ENCODE data around the gene PTCHD4.

The PTCHD4 gene

DNA sequence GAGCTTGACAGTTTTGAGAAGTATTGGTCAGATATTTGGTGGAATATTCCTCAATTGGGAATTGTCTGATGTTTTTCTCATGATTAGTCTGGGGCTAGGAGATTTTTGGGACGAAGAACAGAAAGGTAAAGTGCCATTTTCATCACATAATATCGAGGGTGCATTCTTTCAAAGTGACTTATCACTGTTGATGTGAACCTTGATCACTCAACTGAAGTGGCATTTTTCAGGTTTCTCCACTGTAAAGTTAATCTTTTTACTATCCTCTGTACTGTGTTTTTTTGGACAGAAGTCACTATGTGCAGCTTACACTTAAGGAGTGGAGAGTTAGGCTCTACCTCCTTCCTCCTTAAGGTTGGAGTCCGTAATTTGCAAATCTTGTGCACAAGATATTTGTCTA lies 39.2 kb downstream of the PTCHD4 start:
- no CpG with 5 or more reads among the region's 3 CpGs for WGBS
- Histone ChIP-seq H3K4me1 (ENCODE audit: control insufficient read depth, insufficient read depth, low read depth, low read length) (peaks cover 14% of the 10 kb centered on the region), H2BK12ac (ENCODE audit: low read length in 2 of 2) (no peak overlapping the region), H2BK120ac (ENCODE audit: low read depth, low read length) (no peak overlapping the region), H3K14ac (ENCODE audit: low read length in 2 of 2) (no peak overlapping the region), H3K18ac (ENCODE audit: low read depth in 1 of 2, low read length in 2 of 2) (no peak overlapping the region), H3K9ac (ENCODE audit: low read length) (no peak overlapping the region), H2AK5ac (ENCODE audit: low read length, severe bottlenecking) (no peak overlapping the region), H2AFZ (ENCODE audit: low read depth, low read length) (no peak overlapping the region), H2BK5ac (ENCODE audit: low read depth, low read length, poor library complexity, severe bottlenecking) (no peak overlapping the region), H4K91ac (ENCODE audit: low read length) (no peak overlapping the region), H3K4me2 (ENCODE audit: low read length, poor library complexity, severe bottlenecking) (no peak overlapping the region), H3K27ac (ENCODE audit: low read length, poor library complexity, severe bottlenecking) (no peak overlapping the region), H3K27me3 (ENCODE audit: control insufficient read depth in 1 of 2, insufficient read depth in 1 of 2, low read length in 2 of 2) (peaks cover 0 to 4% of the 10 kb centered on the region in 2 experiments), H2BK15ac (ENCODE audit: low read depth, poor library complexity, severe bottlenecking) (no peak overlapping the region), H3K9me3 (ENCODE audit: control insufficient read depth, low read length) (no peaks in the 10 kb centered on the region), H3K4ac (ENCODE audit: low read depth in 1 of 2, low read length in 2 of 2) (no peak overlapping the region), H3K79me1 (replicated peaks; ENCODE audit: low read length, poor library complexity, severe bottlenecking) (peaks cover 7% of the 10 kb centered on the region), H3K36me3 (ENCODE audit: control insufficient read depth in 1 of 2, insufficient read depth in 2 of 2, low read depth in 1 of 2, low read length in 2 of 2) (peaks cover 4% of the 10 kb centered on the region in 2 experiments), H3K4me3 (ENCODE audit: insufficient read depth in 1 of 2, low read depth in 1 of 2, low read length in 2 of 2) (no peak overlapping the region), H3K23ac (ENCODE audit: low read length in 2 of 2) (no peak overlapping the region), H4K8ac (ENCODE audit: low read length) (no peak overlapping the region)
- no peak for DNase-seq

DNA sequence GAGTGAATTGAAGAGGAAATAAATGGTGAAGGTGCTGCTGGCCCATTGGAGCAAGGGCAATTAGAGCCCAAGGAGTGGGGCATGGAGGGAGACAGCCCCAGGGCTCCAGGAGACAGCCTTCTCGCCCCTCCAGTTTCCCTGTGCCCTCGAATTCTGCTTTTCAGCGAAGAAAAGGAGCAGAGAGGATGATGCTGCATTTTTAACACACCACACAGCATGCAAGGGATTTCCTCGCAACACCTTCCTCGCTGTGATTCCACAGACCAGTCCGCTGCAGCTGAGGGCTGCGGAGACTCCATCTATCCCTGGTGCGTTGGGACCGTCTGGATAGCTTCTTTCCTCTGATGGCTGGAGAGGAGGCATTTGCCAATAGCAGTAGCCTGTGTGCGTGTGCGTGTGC lies 41.7 kb downstream of the PTCHD4 start:
- no peak overlapping the region for H4K8ac ChIP-seq (ENCODE audit: low read length)
- H3K23ac ChIP-seq (ENCODE audit: low read length in 2 of 2), result peak overlapping the region in 1 of 2 experiments; percentile 89
- no peak overlapping the region for H2AFZ ChIP-seq (ENCODE audit: low read depth, low read length)
- peak; percentile 37 for DNase-seq
- H3K18ac ChIP-seq (ENCODE audit: low read depth in 1 of 2, low read length in 2 of 2), result peak overlapping the region in 1 of 2 experiments; percentile 46
- peak overlapping the region; percentile 52 for H3K4me2 ChIP-seq (ENCODE audit: low read length, poor library complexity, severe bottlenecking)
- no peak overlapping the region for H3K27ac ChIP-seq (ENCODE audit: low read length, poor library complexity, severe bottlenecking)
- H3K9me3 ChIP-seq (ENCODE audit: control insufficient read depth, low read length), result no peaks in the 10 kb centered on the region
- H3K36me3 ChIP-seq (ENCODE audit: control insufficient read depth in 1 of 2, insufficient read depth in 2 of 2, low read depth in 1 of 2, low read length in 2 of 2), result peaks cover 0 to 4% of the 10 kb centered on the region in 2 experiments
- no peak overlapping the region for H2BK120ac ChIP-seq (ENCODE audit: low read depth, low read length)
- no peak overlapping the region for H3K14ac ChIP-seq (ENCODE audit: low read length in 2 of 2)
- 40% methylated on average over 9 of the region's 11 CpGs for WGBS
- no peak overlapping the region for H2AK5ac ChIP-seq (ENCODE audit: low read length, severe bottlenecking)
- peak overlapping the region in 1 of 2 experiments; percentile 71 for H3K4me3 ChIP-seq (ENCODE audit: insufficient read depth in 1 of 2, low read depth in 1 of 2, low read length in 2 of 2)
- peak overlapping the region; percentile 73 for H3K9ac ChIP-seq (ENCODE audit: low read length)
- H3K79me1 ChIP-seq (replicated peaks; ENCODE audit: low read length, poor library complexity, severe bottlenecking), result peaks cover 9% of the 10 kb centered on the region
- peaks cover 0 to 4% of the 10 kb centered on the region in 2 experiments for H3K27me3 ChIP-seq (ENCODE audit: control insufficient read depth in 1 of 2, insufficient read depth in 1 of 2, low read length in 2 of 2)
- no peak overlapping the region for H2BK12ac ChIP-seq (ENCODE audit: low read length in 2 of 2)
- H2BK15ac ChIP-seq (ENCODE audit: low read depth, poor library complexity, severe bottlenecking), result no peak overlapping the region
- H3K4me1 ChIP-seq (ENCODE audit: control insufficient read depth, insufficient read depth, low read depth, low read length), result peaks cover 14% of the 10 kb centered on the region
- H3K4ac ChIP-seq (ENCODE audit: low read depth in 1 of 2, low read length in 2 of 2), result no peak overlapping the region
- H2BK5ac ChIP-seq (ENCODE audit: low read depth, low read length, poor library complexity, severe bottlenecking), result no peak overlapping the region
- H4K91ac ChIP-seq (ENCODE audit: low read length), result no peak overlapping the region

DNA sequence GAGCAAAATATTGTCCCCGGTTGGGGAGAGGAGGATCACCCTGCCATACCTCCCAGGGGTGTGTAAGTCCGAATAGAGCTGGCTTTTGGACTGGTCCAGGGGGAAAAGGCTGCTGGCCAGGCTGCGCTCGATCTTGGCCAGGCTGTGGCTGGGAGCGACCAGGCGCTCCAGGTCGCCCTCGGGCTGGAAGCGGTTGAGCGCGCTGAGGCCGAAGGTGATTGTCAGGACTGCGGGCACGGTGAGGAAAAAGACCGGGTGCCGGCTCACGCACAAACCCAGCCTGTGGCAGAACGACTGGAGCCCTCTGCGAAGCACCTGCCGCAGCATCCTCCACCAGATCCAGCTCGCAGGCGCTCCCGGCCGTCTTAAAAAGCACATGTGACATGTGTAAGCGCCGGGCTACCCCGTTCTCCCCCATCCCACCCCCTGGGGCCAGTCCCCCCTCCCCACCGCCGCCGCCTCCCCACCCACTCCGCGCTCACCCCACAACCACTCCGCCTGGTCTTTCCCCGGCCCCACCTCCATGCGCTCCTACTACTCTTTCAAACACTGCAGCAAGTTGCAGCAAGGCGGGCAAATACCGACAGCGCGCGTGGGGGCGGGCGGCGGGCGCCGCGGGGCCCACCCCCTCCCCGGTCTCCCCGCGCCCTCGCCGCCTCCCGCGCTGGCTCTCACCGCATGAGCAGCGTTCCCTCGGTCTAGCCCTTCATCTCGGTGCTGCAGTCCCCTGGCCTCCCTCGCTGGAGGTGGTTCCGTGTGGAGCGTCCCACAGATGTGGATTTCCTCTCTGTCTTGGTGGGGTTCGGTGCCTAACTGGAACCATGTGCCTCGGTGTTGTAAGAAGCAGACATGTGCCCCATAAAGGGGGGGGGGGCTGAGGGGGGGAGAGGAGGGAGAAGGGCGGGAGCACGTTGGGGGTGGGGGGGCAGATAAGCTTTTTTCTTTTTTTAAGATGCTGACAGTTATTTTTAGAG lies 42.4 kb downstream of the PTCHD4 start:
- Histone ChIP-seq H3K36me3 (ENCODE audit: control insufficient read depth in 1 of 2, insufficient read depth in 2 of 2, low read depth in 1 of 2, low read length in 2 of 2) (peaks cover 0 to 4% of the 10 kb centered on the region in 2 experiments), H3K27ac (ENCODE audit: low read length, poor library complexity, severe bottlenecking) (no peak overlapping the region), H3K4ac (ENCODE audit: low read depth in 1 of 2, low read length in 2 of 2) (no peak overlapping the region), H2BK120ac (ENCODE audit: low read depth, low read length) (no peak overlapping the region), H3K14ac (ENCODE audit: low read length in 2 of 2) (no peak overlapping the region), H3K27me3 (ENCODE audit: control insufficient read depth in 1 of 2, insufficient read depth in 1 of 2, low read length in 2 of 2) (peaks cover 0 to 4% of the 10 kb centered on the region in 2 experiments), H3K4me2 (ENCODE audit: low read length, poor library complexity, severe bottlenecking) (peak overlapping the region; percentile 87), H4K8ac (ENCODE audit: low read length) (no peak overlapping the region), H2BK5ac (ENCODE audit: low read depth, low read length, poor library complexity, severe bottlenecking) (no peak overlapping the region), H3K4me1 (ENCODE audit: control insufficient read depth, insufficient read depth, low read depth, low read length) (peaks cover 13% of the 10 kb centered on the region), H2AFZ (ENCODE audit: low read depth, low read length) (no peak overlapping the region), H2BK12ac (ENCODE audit: low read length in 2 of 2) (no peak overlapping the region), H2AK5ac (ENCODE audit: low read length, severe bottlenecking) (no peak overlapping the region), H4K91ac (ENCODE audit: low read length) (no peak overlapping the region), H3K9me3 (ENCODE audit: control insufficient read depth, low read length) (no peaks in the 10 kb centered on the region), H3K9ac (ENCODE audit: low read length) (peak overlapping the region; percentile 60), H3K4me3 (ENCODE audit: insufficient read depth in 1 of 2, low read depth in 1 of 2, low read length in 2 of 2) (peak overlapping the region; percentile 5 to 76), H3K79me1 (replicated peaks; ENCODE audit: low read length, poor library complexity, severe bottlenecking) (peaks cover 5% of the 10 kb centered on the region), H3K23ac (ENCODE audit: low read length in 2 of 2) (no peak overlapping the region), H2BK15ac (ENCODE audit: low read depth, poor library complexity, severe bottlenecking) (no peak overlapping the region), H3K18ac (ENCODE audit: low read depth in 1 of 2, low read length in 2 of 2) (peak overlapping the region in 1 of 2 experiments; percentile 37)
- DNase-seq, result peak; percentile 23
- WGBS, result 32% methylated on average over 45 of the region's 64 CpGs

DNA sequence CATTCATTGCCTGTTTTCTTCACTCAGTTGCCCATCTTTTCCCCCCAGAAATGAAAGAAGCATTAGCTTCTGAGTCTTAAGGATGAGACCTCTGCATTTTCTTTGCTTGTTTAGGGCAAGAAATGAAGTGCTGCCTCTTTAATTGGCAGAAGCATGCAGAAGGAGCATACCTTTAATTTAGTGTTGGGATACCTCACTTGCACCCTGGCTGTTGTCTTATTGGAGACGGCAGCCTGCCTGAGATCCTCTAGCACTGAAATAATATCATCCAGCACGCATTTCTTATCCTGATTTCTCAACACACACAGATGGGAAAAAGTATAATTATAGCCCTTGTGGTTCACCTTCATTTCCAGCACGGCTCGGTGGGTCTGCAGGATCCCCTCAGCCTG lies 43.1 kb downstream of the PTCHD4 start:
- WGBS, result 81% methylated on average over 4 of the region's 4 CpGs
- Histone ChIP-seq H2BK15ac (ENCODE audit: low read depth, poor library complexity, severe bottlenecking) (no peak overlapping the region), H4K91ac (ENCODE audit: low read length) (no peak overlapping the region), H3K18ac (ENCODE audit: low read depth in 1 of 2, low read length in 2 of 2) (no peak overlapping the region), H3K79me1 (replicated peaks; ENCODE audit: low read length, poor library complexity, severe bottlenecking) (peaks cover 4% of the 10 kb centered on the region), H3K9me3 (ENCODE audit: control insufficient read depth, low read length) (no peaks in the 10 kb centered on the region), H3K4me1 (ENCODE audit: control insufficient read depth, insufficient read depth, low read depth, low read length) (peaks cover 13% of the 10 kb centered on the region), H4K8ac (ENCODE audit: low read length) (no peak overlapping the region), H3K36me3 (ENCODE audit: control insufficient read depth in 1 of 2, insufficient read depth in 2 of 2, low read depth in 1 of 2, low read length in 2 of 2) (peaks cover 0 to 4% of the 10 kb centered on the region in 2 experiments), H3K27ac (ENCODE audit: low read length, poor library complexity, severe bottlenecking) (no peak overlapping the region), H3K4ac (ENCODE audit: low read depth in 1 of 2, low read length in 2 of 2) (no peak overlapping the region), H3K9ac (ENCODE audit: low read length) (peak overlapping the region; percentile 60), H2BK5ac (ENCODE audit: low read depth, low read length, poor library complexity, severe bottlenecking) (no peak overlapping the region), H3K14ac (ENCODE audit: low read length in 2 of 2) (no peak overlapping the region), H2BK12ac (ENCODE audit: low read length in 2 of 2) (no peak overlapping the region), H2BK120ac (ENCODE audit: low read depth, low read length) (no peak overlapping the region), H3K4me3 (ENCODE audit: insufficient read depth in 1 of 2, low read depth in 1 of 2, low read length in 2 of 2) (peak overlapping the region in 1 of 2 experiments; percentile 76), H3K27me3 (ENCODE audit: control insufficient read depth in 1 of 2, insufficient read depth in 1 of 2, low read length in 2 of 2) (peaks cover 0 to 4% of the 10 kb centered on the region in 2 experiments), H3K23ac (ENCODE audit: low read length in 2 of 2) (no peak overlapping the region), H3K4me2 (ENCODE audit: low read length, poor library complexity, severe bottlenecking) (no peak overlapping the region), H2AFZ (ENCODE audit: low read depth, low read length) (no peak overlapping the region), H2AK5ac (ENCODE audit: low read length, severe bottlenecking) (no peak overlapping the region)
- DNase-seq, result no peak

Measured in mesenchymal stem cell (in vitro differentiated cells and primary cell).